ENCODE measurements around the gene PSD2. TPM values are rescaled to one million over a fixed set of nuclear protein-coding genes. Genes with fewer than 3 reads are reported as not detected.

Gene PSD2
- total RNA-seq, 1 donor: 0.10 TPM

- Histone ChIP-seq H3K4me3 (ENCODE audit: low read length) (no peak overlapping the region), H3K4me1 (ENCODE audit: insufficient read depth, low read length) (no peaks in the 10 kb centered on the region), H3K9me3 (ENCODE audit: low read depth, low read length) (no peaks in the 10 kb centered on the region), H3K27me3 (ENCODE audit: insufficient read depth, low read length) (no peaks in the 10 kb centered on the region)
These were observed 28.2 kb downstream of the PSD2 start for GRCh38 chr5:139823757-139824355.

- no peak overlapping the region for H3K4me3 ChIP-seq (ENCODE audit: low read length)
- no peaks in the 10 kb centered on the region for H3K4me1 ChIP-seq (ENCODE audit: insufficient read depth, low read length)
- H3K27me3 ChIP-seq (ENCODE audit: insufficient read depth, low read length): no peaks in the 10 kb centered on the region
- H3K9me3 ChIP-seq (ENCODE audit: low read depth, low read length): no peaks in the 10 kb centered on the region
These were observed 30.1 kb downstream of the PSD2 start for GRCh38 chr5:139825690-139826089.

GRCh38 chr5:139828207-139828895, 32.7 kb downstream of the PSD2 start:
- H3K4me3 ChIP-seq (ENCODE audit: low read length): no peak overlapping the region
- no peaks in the 10 kb centered on the region for H3K9me3 ChIP-seq (ENCODE audit: low read depth, low read length)
- H3K27me3 ChIP-seq (ENCODE audit: insufficient read depth, low read length): peaks cover 10% of the 10 kb centered on the region
- H3K4me1 ChIP-seq (ENCODE audit: insufficient read depth, low read length): no peaks in the 10 kb centered on the region

- peaks cover 10% of the 10 kb centered on the region for H3K27me3 ChIP-seq (ENCODE audit: insufficient read depth, low read length)
- no peaks in the 10 kb centered on the region for H3K4me1 ChIP-seq (ENCODE audit: insufficient read depth, low read length)
- H3K4me3 ChIP-seq (ENCODE audit: low read length): no peak overlapping the region
- H3K9me3 ChIP-seq (ENCODE audit: low read depth, low read length): no peaks in the 10 kb centered on the region
These were observed 33.9 kb downstream of the PSD2 start for GRCh38 chr5:139829471-139829870.

- no peaks in the 10 kb centered on the region for H3K9me3 ChIP-seq (ENCODE audit: low read depth, low read length)
- H3K4me3 ChIP-seq (ENCODE audit: low read length): no peak overlapping the region
- peaks cover 10% of the 10 kb centered on the region for H3K27me3 ChIP-seq (ENCODE audit: insufficient read depth, low read length)
- H3K4me1 ChIP-seq (ENCODE audit: insufficient read depth, low read length): no peaks in the 10 kb centered on the region
These were observed 36.0 kb downstream of the PSD2 start for GRCh38 chr5:139831624-139832023.

GRCh38 chr5:139833525-139833924, 37.9 kb downstream of the PSD2 start:
- no peaks in the 10 kb centered on the region for H3K4me1 ChIP-seq (ENCODE audit: insufficient read depth, low read length)
- no peak overlapping the region for H3K4me3 ChIP-seq (ENCODE audit: low read length)
- no peaks in the 10 kb centered on the region for H3K9me3 ChIP-seq (ENCODE audit: low read depth, low read length)
- H3K27me3 ChIP-seq (ENCODE audit: insufficient read depth, low read length): peaks cover 10% of the 10 kb centered on the region

- Histone ChIP-seq H3K9me3 (ENCODE audit: low read depth, low read length) (no peaks in the 10 kb centered on the region), H3K27me3 (ENCODE audit: insufficient read depth, low read length) (peaks cover 10% of the 10 kb centered on the region), H3K4me1 (ENCODE audit: insufficient read depth, low read length) (no peaks in the 10 kb centered on the region), H3K4me3 (ENCODE audit: low read length) (no peak overlapping the region)
These were observed 40.0 kb downstream of the PSD2 start for GRCh38 chr5:139835656-139836055.

- H3K9me3 ChIP-seq (ENCODE audit: low read depth, low read length): no peaks in the 10 kb centered on the region
- no peak overlapping the region for H3K4me3 ChIP-seq (ENCODE audit: low read length)
- peaks cover 7% of the 10 kb centered on the region for H3K27me3 ChIP-seq (ENCODE audit: insufficient read depth, low read length)
- H3K4me1 ChIP-seq (ENCODE audit: insufficient read depth, low read length): no peaks in the 10 kb centered on the region
These were observed 41.0 kb downstream of the PSD2 start for GRCh38 chr5:139836469-139837208.

GRCh38 chr5:139837711-139838380, 42.2 kb downstream of the PSD2 start:
- Histone ChIP-seq H3K4me3 (ENCODE audit: low read length) (no peak overlapping the region), H3K9me3 (ENCODE audit: low read depth, low read length) (no peaks in the 10 kb centered on the region), H3K27me3 (ENCODE audit: insufficient read depth, low read length) (peaks cover 4% of the 10 kb centered on the region), H3K4me1 (ENCODE audit: insufficient read depth, low read length) (no peaks in the 10 kb centered on the region)

GRCh38 chr5:139838381-139839197, 43.0 kb downstream of the PSD2 start:
- H3K9me3 ChIP-seq (ENCODE audit: low read depth, low read length): no peaks in the 10 kb centered on the region
- H3K27me3 ChIP-seq (ENCODE audit: insufficient read depth, low read length): no peaks in the 10 kb centered on the region
- H3K4me3 ChIP-seq (ENCODE audit: low read length): no peak overlapping the region
- H3K4me1 ChIP-seq (ENCODE audit: insufficient read depth, low read length): no peaks in the 10 kb centered on the region

- no peaks in the 10 kb centered on the region for H3K4me1 ChIP-seq (ENCODE audit: insufficient read depth, low read length)
- no peak overlapping the region for H3K4me3 ChIP-seq (ENCODE audit: low read length)
- no peaks in the 10 kb centered on the region for H3K9me3 ChIP-seq (ENCODE audit: low read depth, low read length)
- no peaks in the 10 kb centered on the region for H3K27me3 ChIP-seq (ENCODE audit: insufficient read depth, low read length)
These were observed 43.7 kb downstream of the PSD2 start for GRCh38 chr5:139839232-139839815.

- Histone ChIP-seq H3K4me3 (ENCODE audit: low read length) (no peak overlapping the region), H3K4me1 (ENCODE audit: insufficient read depth, low read length) (no peaks in the 10 kb centered on the region), H3K27me3 (ENCODE audit: insufficient read depth, low read length) (no peaks in the 10 kb centered on the region), H3K9me3 (ENCODE audit: low read depth, low read length) (no peaks in the 10 kb centered on the region)
These were observed 44.3 kb downstream of the PSD2 start for GRCh38 chr5:139839918-139840317.

GRCh38 chr5:139841549-139841948, 45.9 kb downstream of the PSD2 start:
- H3K27me3 ChIP-seq (ENCODE audit: insufficient read depth, low read length): peaks cover 14% of the 10 kb centered on the region
- H3K9me3 ChIP-seq (ENCODE audit: low read depth, low read length): no peaks in the 10 kb centered on the region
- H3K4me3 ChIP-seq (ENCODE audit: low read length): no peak overlapping the region
- no peaks in the 10 kb centered on the region for H3K4me1 ChIP-seq (ENCODE audit: insufficient read depth, low read length)

GRCh38 chr5:139842321-139842720, 46.7 kb downstream of the PSD2 start:
- H3K27me3 ChIP-seq (ENCODE audit: insufficient read depth, low read length): peaks cover 20% of the 10 kb centered on the region
- H3K4me3 ChIP-seq (ENCODE audit: low read length): no peak overlapping the region
- H3K9me3 ChIP-seq (ENCODE audit: low read depth, low read length): no peaks in the 10 kb centered on the region
- peaks cover 4% of the 10 kb centered on the region for H3K4me1 ChIP-seq (ENCODE audit: insufficient read depth, low read length)

All from mononuclear cell (primary cell).